GM23338 (cell line): ENCODE measurements around the gene WWOX. TPM values are rescaled to one million over a fixed set of nuclear protein-coding genes. Genes with fewer than 3 reads are reported as not detected.

Experiments
- ATAC-seq: fragments of 200-7000 bp; cut with Tn5 transposase; 3 replicates; pipeline ENCODE4 v1.9.1; 2020
- DNase-seq: peaks from one replicate; pipeline ENCODE4 v3.0.0-alpha.2; 2015; ENCODE audit warnings: low spot score
- H2AFZ ChIP-seq: fragments of 200-600 bp; sonication (generic); 2 replicates; pipeline ENCODE4 v1.8.0; 2016; ENCODE audit warnings: antibody characterized with exemption, mild to moderate bottlenecking, moderate library complexity
- H3F3A ChIP-seq: fragments of 200-600 bp; sonication (generic); replicated peaks from 2 replicates; pipeline ENCODE4 v1.8.0; 2017; ENCODE audit warnings: antibody characterized with exemption, mixed run types, low read depth
- H3K27ac ChIP-seq: fragments of 200-600 bp; sonication (generic); 2 replicates; pipeline ENCODE4 v1.6.1; 2016; ENCODE audit warnings: low read depth
- H3K27me3 ChIP-seq: fragments of 200-600 bp; sonication (generic); 2 replicates; pipeline ENCODE4 v1.8.0; 2016; ENCODE audit warnings: mild to moderate bottlenecking, mixed run types, moderate library complexity; ENCODE audit not compliant: insufficient read depth
- H3K36me3 ChIP-seq: fragments of 200-600 bp; sonication (generic); 2 replicates; pipeline ENCODE4 v1.8.0; 2016; ENCODE audit warnings: mild to moderate bottlenecking; ENCODE audit not compliant: insufficient read depth
- H3K4me1 ChIP-seq: fragments of 200-600 bp; sonication (generic); 2 replicates; pipeline ENCODE4 v1.8.0; 2016; ENCODE audit warnings: mild to moderate bottlenecking, moderate library complexity; ENCODE audit not compliant: insufficient read depth
- H3K4me2 ChIP-seq: fragments of 200-600 bp; sonication (generic); 2 replicates; pipeline ENCODE4 v1.7.1; 2017; ENCODE audit warnings: mixed run types
- H3K4me3 ChIP-seq: fragments of 200-600 bp; sonication (generic); 2 replicates; pipeline ENCODE4 v1.6.1; 2016; ENCODE audit warnings: mixed run types
- H3K79me2 ChIP-seq: fragments of 200-600 bp; sonication (generic); replicated peaks from 2 replicates; pipeline ENCODE4 v1.8.0; 2017; ENCODE audit warnings: mild to moderate bottlenecking; ENCODE audit not compliant: insufficient read depth
- H3K9me2 ChIP-seq: fragments of 200-600 bp; sonication (generic); 2 replicates; pipeline ENCODE4 v1.8.0; 2017; ENCODE audit not compliant: insufficient read depth
- H4K20me1 ChIP-seq: fragments of 200-600 bp; sonication (generic); replicated peaks from 2 replicates; pipeline ENCODE4 v1.8.0; 2017; ENCODE audit warnings: mild to moderate bottlenecking; ENCODE audit not compliant: insufficient read depth
- H3K27ac Mint-ChIP-seq: 2 replicates; pipeline ENCODE4 v1.8.0; 2020; ENCODE audit warnings: inconsistent platforms, mild to moderate bottlenecking, moderate library complexity, mixed read lengths
- H3K27me3 Mint-ChIP-seq: 3 replicates; pipeline ENCODE4 v1.8.0; 2022; ENCODE audit warnings: low read depth, mild to moderate bottlenecking, moderate library complexity, mixed read lengths, inconsistent platforms; ENCODE audit not compliant: insufficient read depth, poor library complexity
- H3K36me3 Mint-ChIP-seq: 3 replicates; pipeline ENCODE4 v1.8.0; 2021; ENCODE audit warnings: low read depth, mild to moderate bottlenecking, inconsistent platforms, moderate library complexity, mixed read lengths
- H3K4me1 Mint-ChIP-seq: 3 replicates; pipeline ENCODE4 v1.8.0; 2020; ENCODE audit warnings: mild to moderate bottlenecking, inconsistent platforms, mixed read lengths
- H3K4me3 Mint-ChIP-seq: 3 replicates; pipeline ENCODE4 v1.8.0; 2021; ENCODE audit warnings: moderate library complexity, mild to moderate bottlenecking, inconsistent platforms, mixed read lengths
- H3K9me3 Mint-ChIP-seq: 3 replicates; pipeline ENCODE4 v1.8.0; 2020; ENCODE audit warnings: moderate library complexity, mild to moderate bottlenecking, inconsistent platforms, mixed read lengths
- EZH2 ChIP-seq: fragments of 200-600 bp; sonication (generic); IDR thresholded peaks from one replicate; pipeline ENCODE4 v1.8.0; 2017; ENCODE audit warnings: antibody characterized with exemption, mild to moderate bottlenecking, low read depth; ENCODE audit not compliant: unreplicated experiment
- JUNB ChIP-seq: IDR thresholded peaks from one replicate; pipeline ENCODE4 v1.6.1; 2016; ENCODE audit warnings: antibody characterized with exemption; ENCODE audit not compliant: unreplicated experiment
- NANOG ChIP-seq: IDR thresholded peaks from 2 replicates; pipeline ENCODE4 v1.6.1; 2016; ENCODE audit warnings: antibody characterized with exemption, borderline replicate concordance
- POLR2AphosphoS5 ChIP-seq: IDR thresholded peaks from 2 replicates; pipeline ENCODE4 v1.6.1; 2016; ENCODE audit warnings: antibody characterized with exemption, low read depth
- ZNF114 ChIP-seq: fragments of 250-450 bp; sonication (Bioruptor Pico); IDR thresholded peaks from 2 replicates; pipeline ENCODE4 v1.5.0; 2020; ENCODE audit warnings: mild to moderate bottlenecking, moderate library complexity
- ZNF331 ChIP-seq: fragments of 250-450 bp; sonication (Bioruptor Pico); IDR thresholded peaks from 2 replicates; pipeline ENCODE4 v1.5.0; 2020; ENCODE audit warnings: low read depth, mild to moderate bottlenecking, moderate library complexity
- polyA plus RNA-seq: library from polyadenylated mRNA; unstranded; fragments of >200 nt; fragmentation: Nextera tagmentation; extraction: Ambion mirVana; gene quantifications from 2 replicates; pipeline ENCODE4 v1.2.1, GENCODE V29; 2016
- total RNA-seq: library from RNA; depleted of rRNA; stranded (reverse); fragments of >200 nt; shearing (Covaris generic); gene quantifications from 2 replicates; pipeline ENCODE4 v1.2.3, GENCODE V29; 2014
- TF ChIP-seq, protein P1 (sequence below), 2 experiments: fragments of 200-600 bp in 1 of 2; sonication (generic) in 1 of 2; conservative IDR thresholded peaks; 2 replicates each; pipeline versions ENCODE4 v1.5.1 to v1.6.1; 2016 to 2017; ENCODE audit warnings: antibody characterized with exemption in 2 of 2, low read depth in 2 of 2, mild to moderate bottlenecking in 2 of 2, moderate library complexity in 1 of 2
- TF ChIP-seq, protein P2 (sequence below): fragments of 250-450 bp; sonication (Bioruptor Pico); IDR thresholded peaks from 2 replicates; pipeline ENCODE4 v1.5.0; 2020; ENCODE audit warnings: mild to moderate bottlenecking, moderate library complexity

The WWOX gene
- total and polyA plus RNA-seq, 2 experiments from 2014 or later: 10.0 to 19.3 TPM

DNA sequence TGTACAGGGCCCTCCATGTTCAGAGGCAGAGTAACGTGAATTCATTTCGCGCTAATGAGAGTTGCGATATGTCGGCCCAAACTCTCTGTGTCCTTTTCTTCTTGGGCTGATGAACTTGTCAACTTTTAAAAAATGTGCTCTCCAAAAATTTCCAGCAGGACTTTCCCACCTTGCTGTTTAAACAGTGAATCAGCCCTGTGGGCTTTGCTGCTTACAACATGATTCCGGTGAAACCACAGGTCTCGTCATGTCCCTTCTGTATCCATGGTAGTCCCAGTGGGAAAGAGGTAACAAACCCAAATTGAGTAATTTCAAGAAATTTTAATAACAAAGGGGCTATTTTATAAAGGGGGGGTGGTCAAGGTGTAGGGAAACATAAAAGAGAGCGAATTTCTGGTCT, 888.2 kb downstream of the WWOX start:
- Histone ChIP-seq H3F3A (no peaks in the 10 kb centered on the region), H3K4me2 (no peak overlapping the region), H3K27ac (no peak overlapping the region), H3K4me1 (peaks cover 13% of the 10 kb centered on the region; the same call in 1 of the 2 replicates), H4K20me1 (no peaks in the 10 kb centered on the region), H3K36me3 (no peaks in the 10 kb centered on the region), H2AFZ (no peak overlapping the region), H3K79me2 (no peaks in the 10 kb centered on the region), H3K4me3 (no peak overlapping the region), H3K27me3 (no peaks in the 10 kb centered on the region), H3K9me2 (no peaks in the 10 kb centered on the region)
- Mint-ChIP-seq H3K4me1 (peaks cover 27% of the 10 kb centered on the region), H3K27me3 (peaks cover 5% of the 10 kb centered on the region), H3K36me3 (no peaks in the 10 kb centered on the region), H3K4me3 (no peak overlapping the region), H3K27ac (no peak overlapping the region), H3K9me3 (no peaks in the 10 kb centered on the region)
- TF ChIP-seq ZNF331 (CRISPR knock-in tag) (no peak), POLR2AphosphoS5 (no peak), NANOG (no peak)
- TF ChIP-seq, protein P1, sequence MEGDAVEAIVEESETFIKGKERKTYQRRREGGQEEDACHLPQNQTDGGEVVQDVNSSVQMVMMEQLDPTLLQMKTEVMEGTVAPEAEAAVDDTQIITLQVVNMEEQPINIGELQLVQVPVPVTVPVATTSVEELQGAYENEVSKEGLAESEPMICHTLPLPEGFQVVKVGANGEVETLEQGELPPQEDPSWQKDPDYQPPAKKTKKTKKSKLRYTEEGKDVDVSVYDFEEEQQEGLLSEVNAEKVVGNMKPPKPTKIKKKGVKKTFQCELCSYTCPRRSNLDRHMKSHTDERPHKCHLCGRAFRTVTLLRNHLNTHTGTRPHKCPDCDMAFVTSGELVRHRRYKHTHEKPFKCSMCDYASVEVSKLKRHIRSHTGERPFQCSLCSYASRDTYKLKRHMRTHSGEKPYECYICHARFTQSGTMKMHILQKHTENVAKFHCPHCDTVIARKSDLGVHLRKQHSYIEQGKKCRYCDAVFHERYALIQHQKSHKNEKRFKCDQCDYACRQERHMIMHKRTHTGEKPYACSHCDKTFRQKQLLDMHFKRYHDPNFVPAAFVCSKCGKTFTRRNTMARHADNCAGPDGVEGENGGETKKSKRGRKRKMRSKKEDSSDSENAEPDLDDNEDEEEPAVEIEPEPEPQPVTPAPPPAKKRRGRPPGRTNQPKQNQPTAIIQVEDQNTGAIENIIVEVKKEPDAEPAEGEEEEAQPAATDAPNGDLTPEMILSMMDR (conservative IDR thresholded peaks at IDR 0.05; ENCODE audit: low read depth in 2 of 2): no peak
- no peak for DNase-seq
- ATAC-seq: no peak

DNA sequence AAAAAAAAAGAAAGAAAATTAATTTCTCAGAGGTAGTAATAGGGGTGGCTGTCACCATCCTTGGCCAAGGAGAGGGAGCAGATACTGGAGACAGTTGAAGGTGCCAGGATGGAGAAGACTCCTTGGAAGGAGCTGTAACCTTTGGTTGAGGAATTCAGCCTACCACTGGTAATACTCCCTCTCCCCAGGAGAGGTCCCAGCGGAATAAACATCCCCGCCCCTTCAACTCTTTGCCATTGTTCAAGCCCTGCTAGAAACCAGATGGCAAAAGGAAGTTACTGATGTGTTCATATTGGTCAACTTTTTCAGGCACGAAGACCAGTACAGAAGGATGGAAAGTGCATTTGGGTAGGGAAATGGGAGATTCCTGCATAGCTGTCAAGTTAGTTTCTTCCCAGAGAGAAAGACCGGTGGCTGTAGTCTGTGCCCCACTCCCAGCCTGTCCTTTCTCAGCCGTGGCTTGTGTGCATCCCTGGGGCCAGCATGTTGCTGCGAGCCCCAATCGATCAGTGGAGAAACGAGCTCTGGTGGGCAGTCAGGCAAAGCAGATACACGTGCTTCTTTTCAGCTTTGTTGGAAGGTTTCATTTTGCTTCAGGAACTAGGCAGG, 889.0 kb downstream of the WWOX start:
- ATAC-seq (peak; percentile 92), DNase-seq (peak; percentile 63)
- Histone ChIP-seq H3K27me3 (no peaks in the 10 kb centered on the region), H2AFZ (peak overlapping the region; percentile 67; the same call in 1 of the 2 replicates), H3K79me2 (no peaks in the 10 kb centered on the region), H3K4me1 (peaks cover 13% of the 10 kb centered on the region; the same call in 1 of the 2 replicates), H3K4me3 (no peak overlapping the region), H3K36me3 (no peaks in the 10 kb centered on the region), H3K27ac (no peak overlapping the region), H4K20me1 (no peaks in the 10 kb centered on the region), H3F3A (no peaks in the 10 kb centered on the region), H3K4me2 (no peak overlapping the region), H3K9me2 (no peaks in the 10 kb centered on the region)
- H3K4me3 Mint-ChIP-seq: no peak overlapping the region
- no peaks in the 10 kb centered on the region for H3K36me3 Mint-ChIP-seq
- H3K9me3 Mint-ChIP-seq: no peaks in the 10 kb centered on the region
- peaks cover 5% of the 10 kb centered on the region for H3K27me3 Mint-ChIP-seq
- H3K4me1 Mint-ChIP-seq: peaks cover 27% of the 10 kb centered on the region
- no peak overlapping the region; the same call in 1 of the 2 replicates for H3K27ac Mint-ChIP-seq
- TF ChIP-seq JUNB (no peak), EZH2 (no peak), ZNF114 (no peak)
- TF ChIP-seq, protein P2, sequence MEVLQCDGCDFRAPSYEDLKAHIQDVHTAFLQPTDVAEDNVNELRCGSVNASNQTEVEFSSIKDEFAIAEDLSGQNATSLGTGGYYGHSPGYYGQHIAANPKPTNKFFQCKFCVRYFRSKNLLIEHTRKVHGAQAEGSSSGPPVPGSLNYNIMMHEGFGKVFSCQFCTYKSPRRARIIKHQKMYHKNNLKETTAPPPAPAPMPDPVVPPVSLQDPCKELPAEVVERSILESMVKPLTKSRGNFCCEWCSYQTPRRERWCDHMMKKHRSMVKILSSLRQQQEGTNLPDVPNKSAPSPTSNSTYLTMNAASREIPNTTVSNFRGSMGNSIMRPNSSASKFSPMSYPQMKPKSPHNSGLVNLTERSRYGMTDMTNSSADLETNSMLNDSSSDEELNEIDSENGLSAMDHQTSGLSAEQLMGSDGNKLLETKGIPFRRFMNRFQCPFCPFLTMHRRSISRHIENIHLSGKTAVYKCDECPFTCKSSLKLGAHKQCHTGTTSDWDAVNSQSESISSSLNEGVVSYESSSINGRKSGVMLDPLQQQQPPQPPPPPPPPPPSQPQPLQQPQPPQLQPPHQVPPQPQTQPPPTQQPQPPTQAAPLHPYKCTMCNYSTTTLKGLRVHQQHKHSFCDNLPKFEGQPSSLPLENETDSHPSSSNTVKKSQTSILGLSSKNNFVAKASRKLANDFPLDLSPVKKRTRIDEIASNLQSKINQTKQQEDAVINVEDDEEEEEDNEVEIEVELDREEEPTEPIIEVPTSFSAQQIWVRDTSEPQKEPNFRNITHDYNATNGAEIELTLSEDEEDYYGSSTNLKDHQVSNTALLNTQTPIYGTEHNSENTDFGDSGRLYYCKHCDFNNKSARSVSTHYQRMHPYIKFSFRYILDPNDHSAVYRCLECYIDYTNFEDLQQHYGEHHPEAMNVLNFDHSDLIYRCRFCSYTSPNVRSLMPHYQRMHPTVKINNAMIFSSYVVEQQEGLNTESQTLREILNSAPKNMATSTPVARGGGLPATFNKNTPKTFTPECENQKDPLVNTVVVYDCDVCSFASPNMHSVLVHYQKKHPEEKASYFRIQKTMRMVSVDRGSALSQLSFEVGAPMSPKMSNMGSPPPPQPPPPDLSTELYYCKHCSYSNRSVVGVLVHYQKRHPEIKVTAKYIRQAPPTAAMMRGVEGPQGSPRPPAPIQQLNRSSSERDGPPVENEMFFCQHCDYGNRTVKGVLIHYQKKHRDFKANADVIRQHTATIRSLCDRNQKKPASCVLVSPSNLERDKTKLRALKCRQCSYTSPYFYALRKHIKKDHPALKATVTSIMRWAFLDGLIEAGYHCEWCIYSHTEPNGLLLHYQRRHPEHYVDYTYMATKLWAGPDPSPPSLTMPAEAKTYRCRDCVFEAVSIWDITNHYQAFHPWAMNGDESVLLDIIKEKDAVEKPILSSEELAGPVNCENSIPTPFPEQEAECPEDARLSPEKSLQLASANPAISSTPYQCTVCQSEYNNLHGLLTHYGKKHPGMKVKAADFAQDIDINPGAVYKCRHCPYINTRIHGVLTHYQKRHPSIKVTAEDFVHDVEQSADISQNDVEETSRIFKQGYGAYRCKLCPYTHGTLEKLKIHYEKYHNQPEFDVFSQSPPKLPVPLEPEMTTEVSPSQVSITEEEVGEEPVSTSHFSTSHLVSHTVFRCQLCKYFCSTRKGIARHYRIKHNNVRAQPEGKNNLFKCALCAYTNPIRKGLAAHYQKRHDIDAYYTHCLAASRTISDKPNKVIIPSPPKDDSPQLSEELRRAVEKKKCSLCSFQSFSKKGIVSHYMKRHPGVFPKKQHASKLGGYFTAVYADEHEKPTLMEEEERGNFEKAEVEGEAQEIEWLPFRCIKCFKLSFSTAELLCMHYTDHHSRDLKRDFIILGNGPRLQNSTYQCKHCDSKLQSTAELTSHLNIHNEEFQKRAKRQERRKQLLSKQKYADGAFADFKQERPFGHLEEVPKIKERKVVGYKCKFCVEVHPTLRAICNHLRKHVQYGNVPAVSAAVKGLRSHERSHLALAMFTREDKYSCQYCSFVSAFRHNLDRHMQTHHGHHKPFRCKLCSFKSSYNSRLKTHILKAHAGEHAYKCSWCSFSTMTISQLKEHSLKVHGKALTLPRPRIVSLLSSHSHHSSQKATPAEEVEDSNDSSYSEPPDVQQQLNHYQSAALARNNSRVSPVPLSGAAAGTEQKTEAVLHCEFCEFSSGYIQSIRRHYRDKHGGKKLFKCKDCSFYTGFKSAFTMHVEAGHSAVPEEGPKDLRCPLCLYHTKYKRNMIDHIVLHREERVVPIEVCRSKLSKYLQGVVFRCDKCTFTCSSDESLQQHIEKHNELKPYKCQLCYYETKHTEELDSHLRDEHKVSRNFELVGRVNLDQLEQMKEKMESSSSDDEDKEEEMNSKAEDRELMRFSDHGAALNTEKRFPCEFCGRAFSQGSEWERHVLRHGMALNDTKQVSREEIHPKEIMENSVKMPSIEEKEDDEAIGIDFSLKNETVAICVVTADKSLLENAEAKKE: 0 out of 2 replicates have a peak, but pooled peaks have one; percentile 14
- TF ChIP-seq, protein P1 (conservative IDR thresholded peaks at IDR 0.05; ENCODE audit: low read depth in 2 of 2): peak; percentile 42 to 53
